NCI-H524 (cell line): ENCODE results near the gene ASB7.
"Not testable (repeated sequence)": the region's sequence is repeated elsewhere in the genome, so short reads cannot be mapped to it uniquely, and the experiment has no call there.

Source experiments
- DNase-seq, 2 experiments: peaks; one replicate each; lab custom pipeline; 2025; lab: John Stamatoyannopoulos, UW

The ASB7 gene

GRCh38 chr15:100651253-100651652, 48.9 kb downstream of the ASB7 start:
- no peak for DNase-seq

DNA sequence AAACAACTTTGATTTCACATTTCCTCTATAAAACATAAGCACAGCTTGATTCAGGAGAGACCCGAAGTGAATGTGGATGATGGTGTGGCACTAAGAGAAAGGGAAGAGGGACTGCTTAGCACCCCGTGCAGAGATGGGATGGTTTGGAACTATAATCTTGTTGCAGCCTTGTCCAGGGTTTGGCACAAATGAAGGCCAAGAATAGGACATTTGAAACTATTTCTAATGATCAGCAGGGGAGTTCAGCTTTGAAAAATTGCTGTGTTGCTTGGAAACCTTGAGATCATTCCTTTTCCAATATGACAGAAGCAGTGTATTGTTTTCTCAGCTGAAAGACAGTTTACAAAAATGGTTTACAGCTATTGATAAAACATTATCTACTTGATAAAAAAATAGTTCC, 49.7 kb downstream of the ASB7 start:
- DNase-seq = no peak

DNA sequence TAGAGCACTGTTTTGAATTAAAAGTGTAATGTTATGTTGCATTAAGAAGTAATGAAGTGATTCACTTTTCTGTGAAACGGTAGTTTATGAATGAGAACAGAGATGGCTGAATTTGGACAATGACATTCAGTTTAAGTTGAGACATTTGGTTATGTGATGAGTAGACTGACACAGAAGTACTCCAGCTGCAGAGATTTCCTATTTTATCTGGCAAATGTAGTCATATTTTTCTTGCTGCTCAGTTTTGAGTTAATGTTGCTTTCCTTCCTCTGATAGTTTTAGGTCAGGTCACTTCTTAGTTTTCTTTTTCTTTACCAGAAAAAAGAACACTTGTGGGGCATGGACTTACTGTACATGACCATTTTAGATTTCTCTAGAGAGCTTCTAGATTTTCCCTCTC, 51.2 kb downstream of the ASB7 start:
- no peak for DNase-seq

GRCh38 chr15:100658895-100659294, 56.5 kb downstream of the ASB7 start:
- DNase-seq = no peak

- no peak for DNase-seq
These were observed 58.8 kb downstream of the ASB7 start for GRCh38 chr15:100661156-100661555.

GRCh38 chr15:100663086-100663914, 60.9 kb downstream of the ASB7 start:
- peak; percentile 99 to 100 for DNase-seq

GRCh38 chr15:100663915-100664281, 61.5 kb downstream of the ASB7 start:
- DNase-seq = peak in 1 of 2 experiments; percentile 49

DNA sequence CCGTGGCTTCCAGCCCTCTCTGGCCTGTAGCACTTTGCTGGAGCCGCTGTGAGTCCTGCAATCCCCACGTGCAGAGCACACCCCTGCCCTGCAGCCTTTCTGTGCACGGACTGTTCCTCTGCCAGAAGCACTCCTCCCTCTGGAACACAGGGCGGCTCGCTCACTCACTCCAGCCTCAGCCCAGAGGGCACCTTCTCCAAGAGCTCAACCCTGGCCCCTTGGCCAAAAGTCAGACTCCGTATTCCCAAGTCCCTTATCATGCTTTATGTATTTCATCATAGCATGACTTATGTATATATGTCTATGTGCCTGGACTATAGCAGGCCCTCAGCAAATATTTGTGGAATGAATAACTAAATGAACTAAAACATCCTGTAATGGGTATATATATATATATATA, 63.2 kb downstream of the ASB7 start:
- no peak for DNase-seq

DNA sequence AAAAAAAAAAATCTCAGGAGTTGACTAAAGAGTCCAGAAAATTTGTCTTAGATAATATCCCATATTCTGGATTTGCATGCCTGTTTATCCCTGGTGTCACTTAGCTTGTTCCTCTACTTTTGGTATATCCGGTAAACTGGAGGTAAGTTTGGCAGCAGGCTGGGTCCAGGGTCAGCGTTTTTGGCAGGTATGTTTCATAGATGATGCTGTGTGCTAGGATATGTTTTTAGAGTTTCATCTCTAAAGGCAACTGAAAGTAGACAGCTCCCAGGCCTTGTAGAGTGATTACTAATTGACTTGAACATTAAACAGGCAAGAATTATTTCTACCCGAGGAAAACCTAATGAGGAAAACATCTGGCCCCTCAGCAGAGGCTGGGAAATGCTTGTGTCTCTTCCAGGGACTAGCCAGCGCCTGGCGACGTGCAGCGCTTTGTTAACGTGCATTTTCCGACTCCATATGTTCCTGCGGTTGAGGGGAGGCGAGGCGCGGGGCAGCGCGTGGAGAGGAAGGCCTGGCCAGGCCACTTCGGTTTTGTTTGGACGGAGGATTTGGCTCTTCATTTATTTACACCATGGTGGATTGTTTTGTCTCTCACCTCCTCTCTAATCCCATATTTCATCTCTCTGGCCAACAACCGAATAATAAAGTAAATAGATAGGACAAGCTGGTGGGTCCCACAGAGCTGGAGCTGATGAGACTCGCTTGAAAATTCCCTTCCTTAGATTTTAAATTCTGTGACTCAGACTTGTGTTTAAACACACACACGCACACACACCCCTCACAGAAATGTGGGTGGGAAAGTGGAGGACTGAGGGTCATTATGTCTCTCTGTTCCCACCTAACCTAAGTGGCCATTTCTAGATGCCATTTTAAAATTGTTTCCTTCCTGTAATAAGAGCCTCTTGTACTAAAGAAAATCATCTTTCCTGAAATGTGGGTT, 65.3 kb downstream of the ASB7 start:
- DNase-seq = peak; percentile 16 to 72

- no peak for DNase-seq
These were observed 66.0 kb downstream of the ASB7 start for GRCh38 chr15:100668348-100668745.

- no peak for DNase-seq
These were observed 66.9 kb downstream of the ASB7 start for GRCh38 chr15:100669260-100669659.

GRCh38 chr15:100670505-100671021, 68.2 kb downstream of the ASB7 start:
- DNase-seq = no peak

- no peak for DNase-seq
These were observed 68.8 kb downstream of the ASB7 start for GRCh38 chr15:100671124-100671680.

GRCh38 chr15:100671858-100672543, 69.6 kb downstream of the ASB7 start:
- DNase-seq = peak; percentile 25 to 31

- DNase-seq = peak; percentile 13 to 55
These were observed 70.6 kb downstream of the ASB7 start for GRCh38 chr15:100672959-100673358.

DNA sequence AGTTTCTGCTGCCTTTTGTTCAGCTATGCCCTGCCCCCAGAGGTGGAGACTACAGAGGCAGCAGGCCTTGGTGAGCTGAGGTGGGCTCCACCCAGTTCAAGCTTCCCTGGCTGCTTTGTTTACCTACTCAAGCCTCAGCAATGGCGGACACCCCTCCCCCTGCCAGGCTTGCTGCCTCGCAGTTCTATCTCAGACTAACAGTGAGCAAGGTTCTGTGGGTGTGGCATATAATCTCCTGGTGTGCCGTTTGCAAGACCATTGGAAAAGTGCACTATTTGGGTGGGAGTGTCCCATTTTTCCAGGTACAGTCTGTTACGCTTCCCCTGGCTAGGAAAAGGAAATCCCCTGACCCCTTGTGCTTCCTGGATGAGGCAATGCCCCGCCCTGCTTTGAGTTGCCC, 76.8 kb downstream of the ASB7 start:
- not testable (repeated sequence) for DNase-seq

- DNase-seq = no peak
These were observed 78.3 kb downstream of the ASB7 start for GRCh38 chr15:100680726-100681125.

GRCh38 chr15:100681335-100681746, 79.0 kb downstream of the ASB7 start:
- DNase-seq = no peak

DNA sequence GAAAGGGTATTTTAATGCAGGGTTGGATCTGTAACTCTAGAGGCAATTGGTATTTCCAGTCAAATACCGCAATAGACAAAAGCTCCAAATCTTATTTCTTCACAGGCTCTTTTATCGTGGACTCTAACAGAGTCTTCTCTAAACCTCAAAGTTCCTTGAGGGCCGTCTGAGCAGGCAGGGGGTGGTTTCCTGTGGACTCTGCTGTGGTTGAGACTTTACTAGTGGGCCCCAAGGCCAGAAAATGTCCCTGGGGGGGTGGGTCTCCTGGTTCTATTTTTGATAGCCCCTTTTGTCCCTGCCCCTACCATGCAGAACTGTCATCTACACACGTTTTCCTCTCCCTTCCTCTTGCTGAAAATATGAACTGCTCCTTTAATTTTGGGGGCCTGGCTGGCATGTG, 80.1 kb downstream of the ASB7 start:
- no peak for DNase-seq

DNA sequence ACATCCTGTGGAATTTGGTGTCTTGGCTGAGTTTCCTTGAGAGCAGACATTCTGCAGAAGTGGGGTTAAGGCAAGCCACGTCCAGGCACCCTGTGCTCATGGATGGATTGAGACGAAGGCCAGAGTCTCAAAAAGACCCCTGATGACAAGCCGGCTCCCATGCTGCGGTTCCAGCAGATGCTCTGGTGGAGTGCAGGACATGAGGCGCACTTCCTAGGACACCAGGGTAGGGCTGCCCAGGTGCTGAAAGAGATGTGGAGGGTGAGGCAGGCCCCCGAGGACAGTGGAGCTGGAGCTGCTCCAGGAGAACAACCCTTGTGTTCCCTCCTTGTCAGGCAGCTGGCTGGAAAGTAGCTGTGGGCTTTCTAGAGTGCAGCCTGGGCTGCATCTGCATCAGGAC, 81.0 kb downstream of the ASB7 start:
- no peak for DNase-seq

GRCh38 chr15:100684591-100684990, 82.2 kb downstream of the ASB7 start:
- DNase-seq = no peak
